Left ventricle myocardium inferior (tissue), 1 donor: Measurements from ENCODE around the gene NUB1. TPM values are rescaled to one million over a fixed set of nuclear protein-coding genes. Genes with fewer than 3 reads are reported as not detected.

ENCODE experiments used
- DNase-seq: peaks from one replicate; pipeline ENCODE4 v3.0.0-alpha.2; 2020
- H3K27ac ChIP-seq: fragments of 200-600 bp; replicated peaks from 2 replicates; pipeline ENCODE4 v1.8.0; 2021
- H3K27me3 ChIP-seq: fragments of 200-600 bp; 2 replicates; pipeline ENCODE4 v1.8.0; 2021; ENCODE audit warnings: low read depth
- H3K36me3 ChIP-seq: fragments of 200-600 bp; 2 replicates; pipeline ENCODE4 v1.8.0; 2021
- H3K4me1 ChIP-seq: fragments of 200-600 bp; 2 replicates; pipeline ENCODE4 v1.8.0; 2021
- H3K4me3 ChIP-seq: fragments of 200-600 bp; 2 replicates; pipeline ENCODE4 v1.8.0; 2021; ENCODE audit warnings: mild to moderate bottlenecking, moderate library complexity
- H3K9me3 ChIP-seq: fragments of 200-600 bp; replicated peaks from 2 replicates; pipeline ENCODE4 v1.8.0; 2021
- intact Hi-C: fragments of 100-400 bp; cut with micrococcal nuclease; formaldehyde crosslinking; loops from one replicate; pipeline ENCODE4 v1.11.0; 2022
- total RNA-seq: library from RNA; stranded (reverse); fragmentation: NEBNext Ultra II Directional; extraction: Animal tissue kit (Norgen Biotek cat#: 25700); gene quantifications from one replicate; pipeline ENCODE4 v1.2.1, GENCODE V29; 2021
- TF ChIP-seq, protein P1 (sequence below): fragments of 200-600 bp; IDR thresholded peaks from 2 replicates; pipeline ENCODE4 v1.8.0; 2021; ENCODE audit warnings: antibody characterized with exemption, mild to moderate bottlenecking, borderline replicate concordance
- donor health status: DM: no; HTN: yes; CAD: no; lungs with severe emphysema.

Gene NUB1
- total RNA-seq, 1 donor from 2014 or later, result 39.5 TPM

DNA sequence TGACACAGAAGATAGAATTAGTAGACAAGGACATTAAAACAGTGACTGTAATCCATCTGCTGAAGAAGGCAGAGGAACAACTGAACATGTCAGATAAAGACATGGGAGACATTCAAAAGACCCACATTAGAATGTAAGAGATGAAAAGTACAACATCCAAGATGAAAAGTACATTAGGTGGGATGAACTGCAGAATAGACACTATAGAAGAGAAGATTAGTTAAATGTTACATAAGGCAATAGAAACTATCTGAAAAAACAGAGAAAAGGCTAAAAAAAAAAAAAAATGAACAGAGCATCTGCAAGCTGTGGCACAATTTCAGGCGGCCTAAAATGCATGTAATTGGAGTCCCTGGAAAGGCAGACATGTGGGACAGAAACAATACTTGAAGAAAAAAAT is 21.6 kb downstream of the NUB1 start:
- DNase-seq, result no peak
- Histone ChIP-seq H3K9me3 (no peaks in the 10 kb centered on the region), H3K4me3 (no peak overlapping the region), H3K27me3 (no peaks in the 10 kb centered on the region), H3K4me1 (peaks cover 5% of the 10 kb centered on the region), H3K27ac (no peak overlapping the region), H3K36me3 (peaks cover 46% of the 10 kb centered on the region)
- TF ChIP-seq, protein P1, sequence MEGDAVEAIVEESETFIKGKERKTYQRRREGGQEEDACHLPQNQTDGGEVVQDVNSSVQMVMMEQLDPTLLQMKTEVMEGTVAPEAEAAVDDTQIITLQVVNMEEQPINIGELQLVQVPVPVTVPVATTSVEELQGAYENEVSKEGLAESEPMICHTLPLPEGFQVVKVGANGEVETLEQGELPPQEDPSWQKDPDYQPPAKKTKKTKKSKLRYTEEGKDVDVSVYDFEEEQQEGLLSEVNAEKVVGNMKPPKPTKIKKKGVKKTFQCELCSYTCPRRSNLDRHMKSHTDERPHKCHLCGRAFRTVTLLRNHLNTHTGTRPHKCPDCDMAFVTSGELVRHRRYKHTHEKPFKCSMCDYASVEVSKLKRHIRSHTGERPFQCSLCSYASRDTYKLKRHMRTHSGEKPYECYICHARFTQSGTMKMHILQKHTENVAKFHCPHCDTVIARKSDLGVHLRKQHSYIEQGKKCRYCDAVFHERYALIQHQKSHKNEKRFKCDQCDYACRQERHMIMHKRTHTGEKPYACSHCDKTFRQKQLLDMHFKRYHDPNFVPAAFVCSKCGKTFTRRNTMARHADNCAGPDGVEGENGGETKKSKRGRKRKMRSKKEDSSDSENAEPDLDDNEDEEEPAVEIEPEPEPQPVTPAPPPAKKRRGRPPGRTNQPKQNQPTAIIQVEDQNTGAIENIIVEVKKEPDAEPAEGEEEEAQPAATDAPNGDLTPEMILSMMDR, result no peak
- intact Hi-C loops, result loop anchor here (10.0 kb wide), 2 partner anchors 82 to 402 kb away; partner anchors contain the start of gene CRYGN

DNA sequence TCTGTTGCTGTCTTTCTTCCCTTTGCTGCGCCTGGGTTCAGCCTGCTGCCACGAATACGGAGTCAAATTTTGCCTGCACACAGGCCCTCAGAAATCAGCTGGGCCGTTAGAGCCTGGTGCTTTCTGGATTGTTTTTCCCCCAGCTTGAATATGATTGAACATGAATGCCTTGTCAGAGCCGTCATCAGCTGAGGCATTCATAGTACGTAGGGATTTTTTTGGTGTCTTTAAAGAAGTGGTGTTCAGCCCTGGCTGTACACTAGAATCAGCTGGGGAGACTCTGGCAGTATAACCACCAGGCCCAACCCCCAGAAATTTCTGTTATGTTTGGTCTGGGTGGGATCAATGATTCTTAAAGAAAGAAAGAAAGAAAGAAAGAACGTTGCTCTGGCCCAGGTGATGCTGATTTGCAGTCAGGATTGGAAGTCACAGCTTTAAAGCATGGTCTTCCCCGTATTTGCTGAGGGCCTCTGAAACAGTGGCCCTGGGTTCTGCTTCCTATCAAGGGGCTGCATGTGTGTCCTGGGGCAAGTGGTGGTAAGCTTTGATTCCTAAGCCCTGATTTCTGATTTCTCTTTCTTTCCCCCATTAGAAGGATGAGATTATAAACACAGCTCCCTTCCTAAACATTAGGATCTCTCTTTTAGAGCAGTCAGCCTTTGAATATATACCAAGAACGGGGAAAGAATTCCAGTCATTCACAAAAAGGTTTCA is 24.7 kb downstream of the NUB1 start:
- Histone ChIP-seq H3K36me3 (peaks cover 41% of the 10 kb centered on the region), H3K27me3 (no peaks in the 10 kb centered on the region), H3K4me3 (no peak overlapping the region), H3K9me3 (no peaks in the 10 kb centered on the region), H3K27ac (peak overlapping the region; percentile 28), H3K4me1 (peaks cover 9% of the 10 kb centered on the region)
- DNase-seq, result no peak
- intact Hi-C loops, result loop anchor here (10.0 kb wide), 2 partner anchors 78 to 398 kb away; partner anchors contain the start of gene CRYGN
- TF ChIP-seq, protein P1, result no peak

DNA sequence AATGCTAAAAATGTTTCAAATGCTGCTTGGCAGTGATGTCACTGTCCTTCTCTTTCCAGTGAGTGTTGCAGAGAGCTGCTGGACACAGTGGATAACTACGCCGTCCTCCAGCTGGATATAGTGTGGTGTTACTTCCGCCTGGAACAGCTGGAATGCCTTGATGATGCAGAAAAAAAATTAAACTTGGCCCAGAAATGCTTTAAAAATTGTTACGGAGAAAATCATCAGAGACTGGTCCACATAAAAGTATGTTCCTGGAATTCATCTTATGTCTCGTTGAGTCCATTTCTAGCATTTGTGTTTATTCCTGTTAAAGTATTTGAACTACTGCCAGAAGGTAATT is 25.2 kb downstream of the NUB1 start:
- Histone ChIP-seq H3K36me3 (peaks cover 41% of the 10 kb centered on the region), H3K4me3 (no peak overlapping the region), H3K27me3 (no peaks in the 10 kb centered on the region), H3K4me1 (peaks cover 9% of the 10 kb centered on the region), H3K9me3 (no peaks in the 10 kb centered on the region), H3K27ac (no peak overlapping the region)
- DNase-seq, result no peak
- intact Hi-C loops, result loop anchor here (10.0 kb wide), 2 partner anchors 78 to 398 kb away; partner anchors contain the start of gene CRYGN
- TF ChIP-seq, protein P1, result no peak

DNA sequence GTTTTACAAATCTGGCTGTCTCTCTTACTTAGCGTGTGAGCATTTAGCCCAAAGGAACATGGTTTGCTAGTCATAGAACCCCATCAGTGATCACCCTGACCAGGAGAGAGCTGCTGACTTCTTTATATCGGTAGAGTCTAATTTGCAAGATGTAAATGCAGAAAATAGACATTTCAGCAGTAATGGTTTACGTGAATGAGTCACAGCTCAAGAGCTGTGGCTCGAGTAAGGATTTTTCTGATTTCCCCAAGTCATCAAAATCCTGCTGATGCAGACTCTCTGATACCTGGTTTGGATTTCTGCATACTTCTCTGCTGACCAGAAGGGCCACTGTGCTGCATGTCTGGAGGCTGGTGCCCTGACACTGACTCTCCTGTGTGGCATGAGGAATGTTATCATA is 25.7 kb downstream of the NUB1 start:
- Histone ChIP-seq H3K27ac (no peak overlapping the region), H3K27me3 (no peaks in the 10 kb centered on the region), H3K36me3 (peaks cover 41% of the 10 kb centered on the region), H3K4me1 (peaks cover 9% of the 10 kb centered on the region), H3K9me3 (no peaks in the 10 kb centered on the region), H3K4me3 (no peak overlapping the region)
- TF ChIP-seq, protein P1, result no peak
- DNase-seq, result no peak
- intact Hi-C loops, result loop anchor here (10.0 kb wide), 2 partner anchors 78 to 398 kb away; partner anchors contain the start of gene CRYGN

DNA sequence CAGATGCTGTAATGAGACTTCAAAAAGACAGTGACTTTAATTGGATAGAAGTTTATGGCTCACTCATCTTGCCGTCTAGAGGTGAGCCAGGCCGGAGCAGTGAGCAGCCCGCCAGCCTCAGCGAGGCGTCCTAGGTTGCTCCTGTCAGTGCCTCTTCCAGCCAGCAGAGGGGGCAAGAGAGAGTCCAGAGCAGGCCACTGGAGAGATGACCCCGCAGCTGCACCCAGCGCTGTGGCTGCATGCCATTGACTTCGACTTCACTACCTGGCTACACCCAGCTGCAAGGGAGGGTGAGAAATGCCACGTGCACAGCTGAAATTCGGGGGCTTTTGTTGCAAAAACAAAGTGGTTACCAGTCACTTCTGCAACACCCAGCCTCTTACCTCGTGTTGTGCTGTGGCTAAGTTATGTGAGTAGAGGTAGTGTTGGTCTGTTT is 26.5 kb downstream of the NUB1 start:
- H3K27ac ChIP-seq, result no peak overlapping the region
- H3K27me3 ChIP-seq, result no peaks in the 10 kb centered on the region
- DNase-seq, result peak; percentile 79
- TF ChIP-seq, protein P1, result peak; percentile 99
- peaks cover 9% of the 10 kb centered on the region for H3K4me1 ChIP-seq
- no peaks in the 10 kb centered on the region for H3K9me3 ChIP-seq
- H3K36me3 ChIP-seq, result peaks cover 41% of the 10 kb centered on the region
- no peak overlapping the region for H3K4me3 ChIP-seq
- intact Hi-C loops, result loop anchor here (10.0 kb wide), 2 partner anchors 77 to 397 kb away; partner anchors contain the start of gene CRYGN
